Measurements from ENCODE around the gene NPM3. TPM values are rescaled to one million over a fixed set of nuclear protein-coding genes. Genes with fewer than 3 reads are reported as not detected.

The NPM3 gene
- total RNA-seq, 1 experiment from 2014 or later = 260 TPM

GRCh38 chr10:101775273-101776160 lies 7.7 kb downstream of the NPM3 start, which contains the start of gene FGF8:
Gene FGF8 (minus strand): TSS chr10:101776114. CDS start chr10:101775900, 214 bp downstream.
- CTCF ChIA-PET = interaction anchor here (0.5 to 8.3 kb wide), 13 partner anchors 7 to 483 kb away, joined by 3 to 110 read pairs (median 5); partner anchors contain the start of genes KCNIP2 and NPM3
- no peak for DNase-seq (ENCODE audit: low spot score)
- Mint-ChIP-seq H3K27ac (no peak within 1 kb of the TSS), H3K27me3 (ENCODE audit: low read depth) (peaks cover 70% of the 10 kb centered on the region), H3K4me3 (peak within 1 kb of the TSS; percentile 81), H3K4me1 (peaks cover 53% of the 10 kb centered on the region), H3K36me3 (no peaks in the 10 kb centered on the region), H3K9me3 (no peaks in the 10 kb centered on the region)
- no peak for ATAC-seq
- TF ChIP-seq ATF3 (CRISPR knock-in tag; conservative IDR thresholded peaks at IDR 0.05) = no peak
- TF ChIP-seq, protein P1, sequence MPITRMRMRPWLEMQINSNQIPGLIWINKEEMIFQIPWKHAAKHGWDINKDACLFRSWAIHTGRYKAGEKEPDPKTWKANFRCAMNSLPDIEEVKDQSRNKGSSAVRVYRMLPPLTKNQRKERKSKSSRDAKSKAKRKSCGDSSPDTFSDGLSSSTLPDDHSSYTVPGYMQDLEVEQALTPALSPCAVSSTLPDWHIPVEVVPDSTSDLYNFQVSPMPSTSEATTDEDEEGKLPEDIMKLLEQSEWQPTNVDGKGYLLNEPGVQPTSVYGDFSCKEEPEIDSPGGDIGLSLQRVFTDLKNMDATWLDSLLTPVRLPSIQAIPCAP (CRISPR knock-in tag; IDR thresholded peaks at IDR 0.05) = no peak
- TF ChIP-seq NR3C1 (CRISPR knock-in tag; conservative IDR thresholded peaks at IDR 0.05; ENCODE audit: low read depth) = no peak
- 0 out of 2 replicates have a peak, but pooled peaks have one; percentile 16 for TF ChIP-seq GTF2I (CRISPR knock-in tag; conservative IDR thresholded peaks at IDR 0.05)
- POLR2A ChIA-PET = interaction anchor here (1.1 kb wide), 1 partner anchor 173 kb away, joined by 3 read pairs; no protein-coding TSS in a partner anchor

- H3K9me3 Mint-ChIP-seq = no peaks in the 10 kb centered on the region
- H3K27ac Mint-ChIP-seq = no peak overlapping the region
- H3K4me3 Mint-ChIP-seq = peak overlapping the region; percentile 61
- H3K4me1 Mint-ChIP-seq = peaks cover 50% of the 10 kb centered on the region
- H3K27me3 Mint-ChIP-seq (ENCODE audit: low read depth) = peaks cover 70% of the 10 kb centered on the region
- peak; percentile 64 for DNase-seq (ENCODE audit: low spot score)
- POLR2A ChIA-PET = interaction anchor here (1.1 to 2.0 kb wide), 3 partner anchors 26 to 172 kb away, joined by 3 to 11 read pairs (median 6); partner anchors contain the start of gene OGA
- H3K36me3 Mint-ChIP-seq = no peaks in the 10 kb centered on the region
- CTCF ChIA-PET = interaction anchor here (1.0 to 8.3 kb wide), 16 partner anchors 7 to 561 kb away, joined by 3 to 110 read pairs (median 5); partner anchors contain the start of genes ARMH3, KCNIP2 and NPM3
- ATAC-seq = peak; percentile 6
- TF ChIP-seq ZNF317 (CRISPR knock-in tag; IDR thresholded peaks at IDR 0.05; ENCODE audit: borderline replicate concordance, low read depth) (no peak), RELA (CRISPR knock-in tag; IDR thresholded peaks at IDR 0.05; ENCODE audit: borderline replicate concordance) (peak; percentile 93), IRF2 (CRISPR knock-in tag; IDR thresholded peaks at IDR 0.05; ENCODE audit: borderline replicate concordance, low read depth) (no peak), EMX1 (CRISPR knock-in tag; IDR thresholded peaks at IDR 0.05) (no peak), NFYB (CRISPR knock-in tag; conservative IDR thresholded peaks at IDR 0.05; ENCODE audit: low read depth) (peak; percentile 44; the same call in 1 of the 2 replicates), ZNF671 (CRISPR knock-in tag; IDR thresholded peaks at IDR 0.05) (no peak), FOXK1 (CRISPR knock-in tag; IDR thresholded peaks at IDR 0.05) (peak; percentile 80), ZNF219 (CRISPR knock-in tag; IDR thresholded peaks at IDR 0.05; ENCODE audit: borderline replicate concordance) (no peak), ZNF138 (CRISPR knock-in tag; conservative IDR thresholded peaks at IDR 0.05) (no peak; the same call in 1 of the 2 replicates), HMGA2 (CRISPR knock-in tag; IDR thresholded peaks at IDR 0.05) (no peak), ZNF263 (CRISPR knock-in tag; IDR thresholded peaks at IDR 0.05; ENCODE audit: low read depth) (no peak; the same call in 1 of the 2 replicates), ZNF423 (CRISPR knock-in tag; IDR thresholded peaks at IDR 0.05) (peak; percentile 37), MLX (CRISPR knock-in tag; IDR thresholded peaks at IDR 0.05) (no peak), NR1H2 (CRISPR knock-in tag; IDR thresholded peaks at IDR 0.05) (no peak), SMAD4 (CRISPR knock-in tag; IDR thresholded peaks at IDR 0.05) (0 out of 2 replicates have a peak, but pooled peaks have one; percentile 36), ZBTB21 (CRISPR knock-in tag; IDR thresholded peaks at IDR 0.05; ENCODE audit: borderline replicate concordance) (peak; percentile 81; the same call in 1 of the 2 replicates), TEAD1 (CRISPR knock-in tag; IDR thresholded peaks at IDR 0.05) (peak; percentile 77)
- TF ChIP-seq, protein P1 (CRISPR knock-in tag; IDR thresholded peaks at IDR 0.05) = 0 out of 2 replicates have a peak, but pooled peaks have one; percentile 80
- TF ChIP-seq, protein P2, sequence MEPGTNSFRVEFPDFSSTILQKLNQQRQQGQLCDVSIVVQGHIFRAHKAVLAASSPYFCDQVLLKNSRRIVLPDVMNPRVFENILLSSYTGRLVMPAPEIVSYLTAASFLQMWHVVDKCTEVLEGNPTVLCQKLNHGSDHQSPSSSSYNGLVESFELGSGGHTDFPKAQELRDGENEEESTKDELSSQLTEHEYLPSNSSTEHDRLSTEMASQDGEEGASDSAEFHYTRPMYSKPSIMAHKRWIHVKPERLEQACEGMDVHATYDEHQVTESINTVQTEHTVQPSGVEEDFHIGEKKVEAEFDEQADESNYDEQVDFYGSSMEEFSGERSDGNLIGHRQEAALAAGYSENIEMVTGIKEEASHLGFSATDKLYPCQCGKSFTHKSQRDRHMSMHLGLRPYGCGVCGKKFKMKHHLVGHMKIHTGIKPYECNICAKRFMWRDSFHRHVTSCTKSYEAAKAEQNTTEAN (CRISPR knock-in tag; IDR thresholded peaks at IDR 0.05) = peak; percentile 68; the same call in 1 of the 2 replicates
- TF ChIP-seq, protein P3, sequence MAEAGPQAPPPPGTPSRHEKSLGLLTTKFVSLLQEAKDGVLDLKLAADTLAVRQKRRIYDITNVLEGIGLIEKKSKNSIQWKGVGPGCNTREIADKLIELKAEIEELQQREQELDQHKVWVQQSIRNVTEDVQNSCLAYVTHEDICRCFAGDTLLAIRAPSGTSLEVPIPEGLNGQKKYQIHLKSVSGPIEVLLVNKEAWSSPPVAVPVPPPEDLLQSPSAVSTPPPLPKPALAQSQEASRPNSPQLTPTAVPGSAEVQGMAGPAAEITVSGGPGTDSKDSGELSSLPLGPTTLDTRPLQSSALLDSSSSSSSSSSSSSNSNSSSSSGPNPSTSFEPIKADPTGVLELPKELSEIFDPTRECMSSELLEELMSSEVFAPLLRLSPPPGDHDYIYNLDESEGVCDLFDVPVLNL (CRISPR knock-in tag; IDR thresholded peaks at IDR 0.05; ENCODE audit: borderline replicate concordance, low read depth) = no peak
- TF ChIP-seq, protein P4, sequence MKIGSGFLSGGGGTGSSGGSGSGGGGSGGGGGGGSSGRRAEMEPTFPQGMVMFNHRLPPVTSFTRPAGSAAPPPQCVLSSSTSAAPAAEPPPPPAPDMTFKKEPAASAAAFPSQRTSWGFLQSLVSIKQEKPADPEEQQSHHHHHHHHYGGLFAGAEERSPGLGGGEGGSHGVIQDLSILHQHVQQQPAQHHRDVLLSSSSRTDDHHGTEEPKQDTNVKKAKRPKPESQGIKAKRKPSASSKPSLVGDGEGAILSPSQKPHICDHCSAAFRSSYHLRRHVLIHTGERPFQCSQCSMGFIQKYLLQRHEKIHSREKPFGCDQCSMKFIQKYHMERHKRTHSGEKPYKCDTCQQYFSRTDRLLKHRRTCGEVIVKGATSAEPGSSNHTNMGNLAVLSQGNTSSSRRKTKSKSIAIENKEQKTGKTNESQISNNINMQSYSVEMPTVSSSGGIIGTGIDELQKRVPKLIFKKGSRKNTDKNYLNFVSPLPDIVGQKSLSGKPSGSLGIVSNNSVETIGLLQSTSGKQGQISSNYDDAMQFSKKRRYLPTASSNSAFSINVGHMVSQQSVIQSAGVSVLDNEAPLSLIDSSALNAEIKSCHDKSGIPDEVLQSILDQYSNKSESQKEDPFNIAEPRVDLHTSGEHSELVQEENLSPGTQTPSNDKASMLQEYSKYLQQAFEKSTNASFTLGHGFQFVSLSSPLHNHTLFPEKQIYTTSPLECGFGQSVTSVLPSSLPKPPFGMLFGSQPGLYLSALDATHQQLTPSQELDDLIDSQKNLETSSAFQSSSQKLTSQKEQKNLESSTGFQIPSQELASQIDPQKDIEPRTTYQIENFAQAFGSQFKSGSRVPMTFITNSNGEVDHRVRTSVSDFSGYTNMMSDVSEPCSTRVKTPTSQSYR (CRISPR knock-in tag; IDR thresholded peaks at IDR 0.05) = peak; percentile 68; the same call in 1 of the 2 replicates
Observed at GRCh38 chr10:101774589-101775272, 8.5 kb downstream of the NPM3 start.
